ENCODE results near the gene TENM3.

GRCh38 chr4:182201871-182202270, 41.3 kb upstream of the TENM3 start:
- TF ChIP-seq, protein P1, sequence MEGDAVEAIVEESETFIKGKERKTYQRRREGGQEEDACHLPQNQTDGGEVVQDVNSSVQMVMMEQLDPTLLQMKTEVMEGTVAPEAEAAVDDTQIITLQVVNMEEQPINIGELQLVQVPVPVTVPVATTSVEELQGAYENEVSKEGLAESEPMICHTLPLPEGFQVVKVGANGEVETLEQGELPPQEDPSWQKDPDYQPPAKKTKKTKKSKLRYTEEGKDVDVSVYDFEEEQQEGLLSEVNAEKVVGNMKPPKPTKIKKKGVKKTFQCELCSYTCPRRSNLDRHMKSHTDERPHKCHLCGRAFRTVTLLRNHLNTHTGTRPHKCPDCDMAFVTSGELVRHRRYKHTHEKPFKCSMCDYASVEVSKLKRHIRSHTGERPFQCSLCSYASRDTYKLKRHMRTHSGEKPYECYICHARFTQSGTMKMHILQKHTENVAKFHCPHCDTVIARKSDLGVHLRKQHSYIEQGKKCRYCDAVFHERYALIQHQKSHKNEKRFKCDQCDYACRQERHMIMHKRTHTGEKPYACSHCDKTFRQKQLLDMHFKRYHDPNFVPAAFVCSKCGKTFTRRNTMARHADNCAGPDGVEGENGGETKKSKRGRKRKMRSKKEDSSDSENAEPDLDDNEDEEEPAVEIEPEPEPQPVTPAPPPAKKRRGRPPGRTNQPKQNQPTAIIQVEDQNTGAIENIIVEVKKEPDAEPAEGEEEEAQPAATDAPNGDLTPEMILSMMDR (conservative IDR thresholded peaks at IDR 0.05) = no peak
- no peak for TF ChIP-seq ZFX (IDR thresholded peaks at IDR 0.05)

All from C4-2B (cell line).